Hepatocyte (in vitro differentiated cells): ENCODE measurements around the gene CLDN18. TPM values are rescaled to one million over a fixed set of nuclear protein-coding genes. Genes with fewer than 3 reads are reported as not detected.

Experiments
- DNase-seq: peaks from one replicate; pipeline ENCODE4 v3.0.0-alpha.2; 2016; ENCODE audit warnings: low spot score
- H2AFZ ChIP-seq: fragments of 200-600 bp; sonication (generic); 2 replicates; pipeline ENCODE4 v1.6.0; 2016; ENCODE audit warnings: antibody characterized with exemption, mild to moderate bottlenecking
- H3K27ac ChIP-seq: fragments of 200-600 bp; sonication (generic); 2 replicates; pipeline ENCODE4 v1.5.1; 2016; ENCODE audit warnings: mild to moderate bottlenecking
- H3K27me3 ChIP-seq: fragments of 200-600 bp; sonication (generic); 2 replicates; pipeline ENCODE4 v1.6.1; 2016
- H3K36me3 ChIP-seq: fragments of 200-600 bp; sonication (generic); replicated peaks from 2 replicates; pipeline ENCODE4 v1.5.1; 2016; ENCODE audit warnings: low read depth; ENCODE audit not compliant: insufficient read depth
- H3K4me1 ChIP-seq: fragments of 200-600 bp; sonication (generic); 2 replicates; pipeline ENCODE4 v1.5.1; 2016; ENCODE audit warnings: mild to moderate bottlenecking, moderate library complexity; ENCODE audit not compliant: insufficient read depth
- H3K4me2 ChIP-seq: fragments of 200-600 bp; sonication (generic); 2 replicates; pipeline ENCODE4 v1.6.0; 2016
- H3K4me3 ChIP-seq: fragments of 200-600 bp; sonication (generic); 2 replicates; pipeline ENCODE4 v1.5.1; 2016; ENCODE audit warnings: mild to moderate bottlenecking
- H3K79me2 ChIP-seq: fragments of 200-600 bp; sonication (generic); 2 replicates; pipeline ENCODE4 v1.6.0; 2017; ENCODE audit warnings: mild to moderate bottlenecking
- H3K9me2 ChIP-seq: fragments of 200-600 bp; sonication (generic); replicated peaks from 2 replicates; pipeline ENCODE4 v1.6.0; 2017; ENCODE audit warnings: mild to moderate bottlenecking; ENCODE audit not compliant: insufficient read depth
- H3K9me3 ChIP-seq: fragments of 200-600 bp; sonication (generic); 2 replicates; pipeline ENCODE4 v1.5.1; 2016; ENCODE audit warnings: low read depth, mild to moderate bottlenecking
- H4K20me1 ChIP-seq: fragments of 200-600 bp; sonication (generic); 2 replicates; pipeline ENCODE4 v1.6.0; 2016; ENCODE audit warnings: mild to moderate bottlenecking; ENCODE audit not compliant: insufficient read depth, poor library complexity, severe bottlenecking
- EZH2 ChIP-seq: fragments of 200-600 bp; sonication (generic); IDR thresholded peaks from 2 replicates; pipeline ENCODE4 v1.6.1; 2016; ENCODE audit warnings: antibody characterized with exemption, mild to moderate bottlenecking, borderline replicate concordance
- EZH2phosphoT487 ChIP-seq: fragments of 200-600 bp; sonication (generic); IDR thresholded peaks from one replicate; pipeline ENCODE4 v1.6.1; 2018; ENCODE audit warnings: antibody characterized with exemption, mild to moderate bottlenecking, low read depth, moderate library complexity; ENCODE audit not compliant: unreplicated experiment, severe bottlenecking
- WGBS: methylation state at CpG from one replicate; pipeline ENCODE4 v1.1.6; 2016; ENCODE audit warnings: low lambda C conversion rate; ENCODE audit errors: missing lambda C conversion rate; 5-methylcytosine and 5-hydroxymethylcytosine counted together
- polyA plus RNA-seq: library from polyadenylated mRNA; unstranded; fragments of >200 nt; fragmentation: Nextera tagmentation; extraction: Ambion mirVana; gene quantifications from 2 replicates; pipeline ENCODE4 v1.2.1, GENCODE V29; 2016
- total RNA-seq: library from RNA; depleted of rRNA; stranded (reverse); fragments of >200 nt; gene quantifications from 2 replicates; pipeline ENCODE4 v1.2.3, GENCODE V29; 2014
- TF ChIP-seq, protein P1 (sequence below): fragments of 200-600 bp; sonication (generic); IDR thresholded peaks from 2 replicates; pipeline ENCODE4 v1.5.1; 2016; ENCODE audit warnings: antibody characterized with exemption, mild to moderate bottlenecking; ENCODE audit not compliant: poor library complexity

Gene CLDN18
- total and polyA plus RNA-seq, 2 experiments from 2014 or later: 36.4 to 73.0 TPM

DNA sequence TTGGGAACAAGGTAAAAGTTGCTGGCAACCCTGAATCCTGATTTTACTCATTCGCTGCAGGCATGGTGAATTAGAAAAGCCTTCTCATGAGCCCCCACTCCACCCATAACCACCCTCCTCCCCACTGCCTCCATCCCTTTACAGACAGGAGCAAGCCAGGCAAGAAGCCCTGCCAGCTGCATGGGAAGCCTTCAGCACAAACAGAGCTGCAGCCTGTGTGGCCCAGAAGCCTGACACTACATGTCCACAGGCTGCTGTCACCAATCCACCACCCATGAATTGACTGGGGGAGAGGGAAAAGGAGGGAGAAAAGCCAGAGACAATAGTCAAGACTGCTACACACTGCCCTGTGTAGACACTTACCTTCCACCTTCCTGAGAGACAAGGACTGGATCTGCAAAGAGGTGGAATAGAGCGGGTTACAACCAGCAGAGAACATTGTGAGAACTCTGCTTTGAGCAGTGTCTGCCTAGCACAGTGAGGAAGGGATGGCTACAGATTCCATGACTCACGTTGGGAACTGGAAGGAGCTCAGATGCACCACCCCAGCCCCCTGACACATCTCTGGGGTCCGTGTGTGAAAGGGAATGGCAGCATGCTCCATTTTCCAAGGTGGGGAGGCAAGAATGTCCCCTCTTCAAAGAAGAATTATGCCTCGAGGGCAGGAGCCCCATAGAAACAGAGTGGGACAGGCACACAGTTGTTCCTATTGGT lies 71.6 kb downstream of the CLDN18 start:
- Histone ChIP-seq H3K4me2 (peak overlapping the region; percentile 48), H3K4me1 (peaks cover 15% of the 10 kb centered on the region), H3K9me2 (no peaks in the 10 kb centered on the region), H4K20me1 (no peaks in the 10 kb centered on the region), H3K36me3 (no peaks in the 10 kb centered on the region), H3K4me3 (no peak overlapping the region), H3K79me2 (no peaks in the 10 kb centered on the region), H3K27me3 (no peaks in the 10 kb centered on the region), H3K27ac (peak overlapping the region; percentile 73), H3K9me3 (no peaks in the 10 kb centered on the region), H2AFZ (no peak overlapping the region)
- TF ChIP-seq, protein P1, sequence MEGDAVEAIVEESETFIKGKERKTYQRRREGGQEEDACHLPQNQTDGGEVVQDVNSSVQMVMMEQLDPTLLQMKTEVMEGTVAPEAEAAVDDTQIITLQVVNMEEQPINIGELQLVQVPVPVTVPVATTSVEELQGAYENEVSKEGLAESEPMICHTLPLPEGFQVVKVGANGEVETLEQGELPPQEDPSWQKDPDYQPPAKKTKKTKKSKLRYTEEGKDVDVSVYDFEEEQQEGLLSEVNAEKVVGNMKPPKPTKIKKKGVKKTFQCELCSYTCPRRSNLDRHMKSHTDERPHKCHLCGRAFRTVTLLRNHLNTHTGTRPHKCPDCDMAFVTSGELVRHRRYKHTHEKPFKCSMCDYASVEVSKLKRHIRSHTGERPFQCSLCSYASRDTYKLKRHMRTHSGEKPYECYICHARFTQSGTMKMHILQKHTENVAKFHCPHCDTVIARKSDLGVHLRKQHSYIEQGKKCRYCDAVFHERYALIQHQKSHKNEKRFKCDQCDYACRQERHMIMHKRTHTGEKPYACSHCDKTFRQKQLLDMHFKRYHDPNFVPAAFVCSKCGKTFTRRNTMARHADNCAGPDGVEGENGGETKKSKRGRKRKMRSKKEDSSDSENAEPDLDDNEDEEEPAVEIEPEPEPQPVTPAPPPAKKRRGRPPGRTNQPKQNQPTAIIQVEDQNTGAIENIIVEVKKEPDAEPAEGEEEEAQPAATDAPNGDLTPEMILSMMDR: no peak
- TF ChIP-seq EZH2phosphoT487: no peak
- TF ChIP-seq EZH2: no peak
- no peak for DNase-seq
- WGBS: 81% methylated on average over 5 of the region's 5 CpGs

DNA sequence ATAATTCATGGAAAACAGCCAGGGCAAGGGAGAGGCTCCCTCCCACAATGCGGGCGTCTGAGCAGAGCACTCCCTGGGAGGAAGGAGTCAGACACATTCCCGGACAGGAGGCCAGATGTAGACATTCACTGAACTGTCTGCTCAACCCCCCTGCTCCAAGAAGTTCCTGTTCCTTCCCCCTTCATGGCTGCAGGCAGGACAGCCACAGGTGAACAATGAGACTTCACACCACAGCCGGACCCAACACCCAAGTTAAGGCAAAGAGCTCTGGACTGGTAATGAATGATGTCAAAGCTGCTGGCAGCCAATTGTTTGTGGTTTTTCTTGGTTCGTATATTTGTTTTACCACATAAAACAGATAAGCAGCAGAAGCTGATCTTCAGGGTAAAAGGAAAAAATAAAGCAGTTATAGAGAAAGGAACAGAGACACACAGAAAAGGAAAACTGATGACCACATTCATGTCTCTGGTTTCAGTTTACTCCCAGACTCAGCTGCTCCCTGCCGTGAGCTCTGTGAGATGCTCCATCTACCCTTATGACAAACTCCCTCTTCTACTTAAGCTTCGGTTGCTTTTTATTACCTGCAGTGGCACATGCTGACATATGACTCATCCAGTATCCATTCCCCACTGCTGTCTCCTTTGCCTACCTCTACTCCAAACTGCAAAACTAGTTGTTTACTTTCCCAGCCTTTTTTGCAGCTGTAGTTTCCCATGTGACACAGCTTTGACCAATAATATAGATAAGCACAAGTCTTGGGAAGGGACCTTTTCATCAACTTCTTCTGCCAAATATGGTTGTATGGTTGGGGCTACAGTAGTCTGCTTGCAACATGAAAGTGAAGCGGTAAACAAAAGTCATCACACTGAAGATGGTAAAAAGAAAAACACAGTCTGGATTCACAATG lies 72.4 kb downstream of the CLDN18 start:
- H3K4me1 ChIP-seq: peaks cover 15% of the 10 kb centered on the region
- no peaks in the 10 kb centered on the region for H4K20me1 ChIP-seq
- no peaks in the 10 kb centered on the region for H3K79me2 ChIP-seq
- WGBS: 43% methylated on average over 8 of the region's 8 CpGs
- TF ChIP-seq EZH2phosphoT487: no peak
- TF ChIP-seq EZH2: no peak
- TF ChIP-seq, protein P1: no peak
- H3K27ac ChIP-seq: peak overlapping the region; percentile 73
- no peaks in the 10 kb centered on the region for H3K9me3 ChIP-seq
- H3K4me2 ChIP-seq: peak overlapping the region; percentile 48
- H3K36me3 ChIP-seq: no peaks in the 10 kb centered on the region
- no peak overlapping the region for H3K4me3 ChIP-seq
- no peaks in the 10 kb centered on the region for H3K27me3 ChIP-seq
- H2AFZ ChIP-seq: no peak overlapping the region
- no peaks in the 10 kb centered on the region for H3K9me2 ChIP-seq
- peak; percentile 75 for DNase-seq

DNA sequence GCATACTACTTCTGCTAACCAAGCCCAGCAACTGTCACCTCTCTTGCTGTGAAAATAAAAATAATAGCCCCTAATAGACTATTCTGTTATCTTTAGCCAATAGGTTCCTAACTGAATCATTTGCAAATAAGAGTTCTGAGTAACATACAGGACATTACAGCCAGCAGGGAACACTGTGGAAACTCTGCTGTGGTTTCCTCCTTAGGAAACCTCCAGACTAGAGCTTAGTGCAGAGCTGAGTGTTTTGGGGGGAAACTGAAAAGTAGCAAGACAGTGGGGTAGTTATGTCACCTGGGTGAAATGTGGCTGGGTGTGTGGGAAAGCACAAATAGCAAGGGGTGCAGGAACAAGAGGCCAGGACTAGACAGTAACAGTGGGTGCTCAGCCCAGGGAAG lies 73.0 kb downstream of the CLDN18 start:
- H3K4me2 ChIP-seq: peak overlapping the region; percentile 48
- peak overlapping the region; percentile 51 for H3K27ac ChIP-seq
- TF ChIP-seq EZH2 (no peak), EZH2phosphoT487 (no peak)
- TF ChIP-seq, protein P1: no peak
- no peaks in the 10 kb centered on the region for H3K9me3 ChIP-seq
- no peaks in the 10 kb centered on the region for H3K79me2 ChIP-seq
- H3K36me3 ChIP-seq: no peaks in the 10 kb centered on the region
- H3K9me2 ChIP-seq: no peaks in the 10 kb centered on the region
- H3K27me3 ChIP-seq: no peaks in the 10 kb centered on the region
- DNase-seq: no peak
- no peaks in the 10 kb centered on the region for H4K20me1 ChIP-seq
- H2AFZ ChIP-seq: no peak overlapping the region
- H3K4me3 ChIP-seq: no peak overlapping the region
- peaks cover 15% of the 10 kb centered on the region for H3K4me1 ChIP-seq

Other genes with a start within 250 kb of the CLDN18 start
- gene SOX14, start 245.8 kb upstream of the CLDN18 start, total RNA-seq: not detected in 2 replicates
- 0.18 and 0.79 TPM in 2 replicates for gene SOX14, start 245.8 kb upstream of the CLDN18 start, polyA plus RNA-seq
- 7.5 and 15.7 TPM in 2 replicates for gene DZIP1L, start 105.4 kb downstream of the CLDN18 start, total RNA-seq
- gene DZIP1L, start 105.4 kb downstream of the CLDN18 start, polyA plus RNA-seq: 4.0 and 12.8 TPM in 2 replicates
- 0.16 and 0.67 TPM in 2 replicates for gene A4GNT, start 122.2 kb downstream of the CLDN18 start, total RNA-seq
- 0.28 TPM in 1 of 2 replicates, not detected in the other for gene A4GNT, start 122.2 kb downstream of the CLDN18 start, polyA plus RNA-seq
- gene DBR1, start 164.8 kb downstream of the CLDN18 start, total RNA-seq: 13.8 and 14.3 TPM in 2 replicates
- 8.2 and 8.6 TPM in 2 replicates for gene DBR1, start 164.8 kb downstream of the CLDN18 start, polyA plus RNA-seq
- gene ARMC8, start 177.1 kb downstream of the CLDN18 start, total RNA-seq: 47.0 and 52.4 TPM in 2 replicates
- 44.0 and 46.4 TPM in 2 replicates for gene ARMC8, start 177.1 kb downstream of the CLDN18 start, polyA plus RNA-seq